HEK293 (cell line): ENCODE data around the gene PDCL2.

Source experiments
- CTCF ChIA-PET: fragments of 350-600 bp; formaldehyde crosslinking; extraction: SDS; loops from one replicate; lab custom pipeline; 2021; ENCODE audit warnings: antibody characterized with exemption; lab: Yijun Ruan, JAX
- POLR2A ChIA-PET: fragments of 300-600 bp; formaldehyde crosslinking; extraction: SDS; loops from one replicate; lab custom pipeline; 2020; ENCODE audit warnings: antibody characterized with exemption, inconsistent platforms; lab: Yijun Ruan, JAX
- H3K27ac ChIP-seq: fragments of 200-500 bp; sonication (Bioruptor generic); 2 replicates; pipeline ENCODE4 v1.5.1; 2014; ENCODE audit warnings: low read depth, low read length, control low read depth, inconsistent platforms; ENCODE audit errors: extremely low read depth
- H3K36me3 ChIP-seq, 2 experiments: fragments of 200-500 bp in 1 of 2; sonication (Bioruptor generic) in 1 of 2; 1 replicate in 1 of 2; 2 replicates in 1 of 2; pipeline ENCODE4 v1.5.1; 2014 to 2017; ENCODE audit warnings: inconsistent platforms in 2 of 2, low read length in 2 of 2; ENCODE audit not compliant: control insufficient read depth in 2 of 2, insufficient read depth in 1 of 2
- H3K4me1 ChIP-seq: fragments of 200-500 bp; sonication (Bioruptor generic); 2 replicates; pipeline ENCODE4 v1.5.1; 2014; ENCODE audit warnings: mild to moderate bottlenecking, low read length, inconsistent platforms; ENCODE audit not compliant: control insufficient read depth, insufficient read depth
- H3K4me3 ChIP-seq: 2 replicates; pipeline ENCODE4 v1.5.1; 2011; ENCODE audit warnings: low read depth, mild to moderate bottlenecking, control low read depth, low read length, moderate library complexity
- H3K9me3 ChIP-seq: fragments of 200-500 bp; sonication (Bioruptor generic); 2 replicates; pipeline ENCODE4 v1.5.1; 2014; ENCODE audit warnings: low read depth, low read length, inconsistent platforms; ENCODE audit not compliant: control insufficient read depth, insufficient read depth
- GLIS1 ChIP-seq: fragments of 450-650 bp; formaldehyde crosslinking; IDR thresholded peaks from 2 replicates; pipeline ENCODE4 v1.5.1; 2016; ENCODE audit warnings: missing biosample characterization, missing genetic modification characterization
- HOXD13 ChIP-seq: sonication (generic); formaldehyde crosslinking; IDR thresholded peaks from 2 replicates; pipeline ENCODE4 v1.8.0; 2022; ENCODE audit warnings: missing genetic modification reagents, borderline replicate concordance
- INSM2 ChIP-seq: fragments of 450-650 bp; formaldehyde crosslinking; IDR thresholded peaks from 2 replicates; pipeline ENCODE4 v1.5.1; 2016; ENCODE audit warnings: missing biosample characterization, missing genetic modification characterization
- KLF16 ChIP-seq: fragments of 450-650 bp; formaldehyde crosslinking; IDR thresholded peaks from 2 replicates; pipeline ENCODE4 v1.5.1; 2017; ENCODE audit warnings: missing biosample characterization, missing genetic modification characterization
- KLF8 ChIP-seq: fragments of 450-650 bp; formaldehyde crosslinking; IDR thresholded peaks from 2 replicates; pipeline ENCODE4 v1.5.1; 2016; ENCODE audit warnings: missing biosample characterization, missing genetic modification characterization
- PATZ1 ChIP-seq: fragments of 450-650 bp; formaldehyde crosslinking; IDR thresholded peaks from 2 replicates; pipeline ENCODE4 v1.5.1; 2016; ENCODE audit warnings: missing biosample characterization, missing genetic modification characterization
- PBX3 ChIP-seq: sonication (generic); formaldehyde crosslinking; IDR thresholded peaks from 2 replicates; pipeline ENCODE4 v1.8.1; 2022; ENCODE audit warnings: mild to moderate bottlenecking, moderate library complexity, missing genetic modification reagents
- SP2 ChIP-seq: fragments of 450-650 bp; formaldehyde crosslinking; IDR thresholded peaks from 2 replicates; pipeline ENCODE4 v1.5.1; 2016; ENCODE audit warnings: missing biosample characterization, missing genetic modification characterization
- SP7 ChIP-seq: fragments of 450-650 bp; formaldehyde crosslinking; IDR thresholded peaks from 2 replicates; pipeline ENCODE4 v1.5.1; 2016; ENCODE audit warnings: missing biosample characterization, missing genetic modification characterization
- ZBTB20 ChIP-seq: fragments of 450-650 bp; formaldehyde crosslinking; IDR thresholded peaks from 2 replicates; pipeline ENCODE4 v1.5.1; 2016; ENCODE audit warnings: missing biosample characterization, missing genetic modification characterization
- ZBTB6 ChIP-seq: fragments of 450-650 bp; formaldehyde crosslinking; IDR thresholded peaks from 2 replicates; pipeline ENCODE4 v1.5.1; 2017; ENCODE audit warnings: missing biosample characterization, missing genetic modification characterization
- ZFP3 ChIP-seq: fragments of 450-650 bp; formaldehyde crosslinking; IDR thresholded peaks from 2 replicates; pipeline ENCODE4 v1.5.1; 2016; ENCODE audit warnings: low read depth, missing biosample characterization, missing genetic modification characterization
- ZNF114 ChIP-seq: fragments of 450-650 bp; formaldehyde crosslinking; IDR thresholded peaks from 2 replicates; pipeline ENCODE4 v1.5.0; 2017; ENCODE audit warnings: missing biosample characterization, missing genetic modification characterization
- ZNF19 ChIP-seq: fragments of 450-650 bp; formaldehyde crosslinking; IDR thresholded peaks from 2 replicates; pipeline ENCODE4; 2016; ENCODE audit warnings: missing biosample characterization, missing genetic modification characterization, low read depth
- ZNF24 ChIP-seq: fragments of 450-650 bp; formaldehyde crosslinking; IDR thresholded peaks from 2 replicates; pipeline ENCODE4 v1.5.1; 2016; ENCODE audit warnings: missing biosample characterization, missing genetic modification characterization
- ZNF335 ChIP-seq: fragments of 450-650 bp; formaldehyde crosslinking; conservative IDR thresholded peaks from 2 replicates; pipeline ENCODE4 v1.5.1; 2016; ENCODE audit warnings: missing biosample characterization, missing genetic modification characterization
- ZNF341 ChIP-seq: fragments of 450-650 bp; formaldehyde crosslinking; IDR thresholded peaks from 2 replicates; pipeline ENCODE4; 2016; ENCODE audit warnings: low read depth, missing biosample characterization, missing genetic modification characterization
- ZNF513 ChIP-seq: fragments of 450-650 bp; IDR thresholded peaks from 2 replicates; pipeline ENCODE4 v1.5.1; 2018; ENCODE audit warnings: missing biosample characterization, missing genetic modification characterization
- ZNF561 ChIP-seq: fragments of 450-650 bp; IDR thresholded peaks from 2 replicates; pipeline ENCODE4 v1.5.1; 2018; ENCODE audit warnings: missing biosample characterization, missing genetic modification characterization, borderline replicate concordance
- ZNF571 ChIP-seq: fragments of 450-650 bp; formaldehyde crosslinking; IDR thresholded peaks from 2 replicates; pipeline ENCODE4 v1.5.0; 2017; ENCODE audit warnings: missing biosample characterization, missing genetic modification characterization
- ZNF580 ChIP-seq: fragments of 450-650 bp; formaldehyde crosslinking; IDR thresholded peaks from 2 replicates; pipeline ENCODE4 v1.5.1; 2016; ENCODE audit warnings: missing biosample characterization, missing genetic modification characterization
- ZNF610 ChIP-seq: fragments of 450-650 bp; formaldehyde crosslinking; IDR thresholded peaks from 2 replicates; pipeline ENCODE4 v1.5.1; 2016; ENCODE audit warnings: missing biosample characterization, missing genetic modification characterization, borderline replicate concordance
- ZNF707 ChIP-seq: fragments of 450-650 bp; formaldehyde crosslinking; IDR thresholded peaks from 2 replicates; pipeline ENCODE4 v1.5.1; 2016; ENCODE audit warnings: missing biosample characterization, missing genetic modification characterization
- ZNF843 ChIP-seq: fragments of 450-650 bp; formaldehyde crosslinking; IDR thresholded peaks from 2 replicates; pipeline ENCODE4 v1.5.1; 2016; ENCODE audit warnings: missing biosample characterization, missing genetic modification characterization
- ZSCAN18 ChIP-seq: fragments of 450-650 bp; formaldehyde crosslinking; IDR thresholded peaks from 2 replicates; pipeline ENCODE4 v1.5.1; 2016; ENCODE audit warnings: missing biosample characterization, missing genetic modification characterization
- ZSCAN30 ChIP-seq: fragments of 450-650 bp; IDR thresholded peaks from 2 replicates; pipeline ENCODE4 v1.5.1; 2018; ENCODE audit warnings: missing biosample characterization, mild to moderate bottlenecking, missing genetic modification characterization, moderate library complexity

The PDCL2 gene

GRCh38 chr4:55545641-55546505 lies 46.2 kb downstream of the PDCL2 start (continued):
- TF ChIP-seq PBX3, result no peak
- TF ChIP-seq ZNF561, result 0 out of 2 replicates have a peak, but pooled peaks have one; percentile 45
- TF ChIP-seq ZNF341 (tag by site-specific recombination), result 0 out of 2 replicates have a peak, but pooled peaks have one; percentile 13
- TF ChIP-seq SP2 (tag by site-specific recombination), result peak; percentile 50
- peak; percentile 52 for TF ChIP-seq ZNF335 (tag by site-specific recombination)
- peak; percentile 63; the same call in 1 of the 2 replicates for TF ChIP-seq KLF8 (tag by site-specific recombination)
- TF ChIP-seq ZNF19 (tag by site-specific recombination), result no peak
- peak; percentile 82 for TF ChIP-seq ZBTB6 (tag by site-specific recombination)
- no peak for TF ChIP-seq INSM2 (tag by site-specific recombination)
- peak; percentile 95 for TF ChIP-seq ZBTB20 (tag by site-specific recombination)
- no peak for TF ChIP-seq ZFP3
- TF ChIP-seq PATZ1 (tag by site-specific recombination), result peak; percentile 27; the same call in 1 of the 2 replicates
- no peak for TF ChIP-seq ZNF843 (tag by site-specific recombination)
- TF ChIP-seq ZNF24 (tag by site-specific recombination), result no peak

- Histone ChIP-seq H3K4me1 (no peaks in the 10 kb centered on the region), H3K4me3 (peak overlapping the region; percentile 66), H3K27ac (peak overlapping the region; percentile 84), H3K36me3 (peaks cover 0 to 3% of the 10 kb centered on the region in 2 experiments; a peak in 1 of 3 replicates), H3K9me3 (no peaks in the 10 kb centered on the region)
- POLR2A ChIA-PET, result interaction anchor here (0.7 to 2.4 kb wide), 4 partner anchors 90 to 205 kb away, joined by 3 to 14 read pairs (median 8); partner anchors contain the start of gene TMEM165
- CTCF ChIA-PET, result interaction anchor here (0.6 to 0.7 kb wide), 3 partner anchors 56 to 442 kb away, joined by 3 read pairs; no protein-coding TSS in a partner anchor
- TF ChIP-seq ZNF610 (no peak), ZNF580 (tag by site-specific recombination) (no peak), ZNF707 (no peak), ZSCAN18 (no peak), ZBTB6 (tag by site-specific recombination) (no peak), GLIS1 (tag by site-specific recombination) (no peak), HOXD13 (CRISPR knock-in tag) (no peak), ZNF513 (tag by site-specific recombination) (no peak), ZNF571 (no peak), ZNF114 (tag by site-specific recombination) (no peak), SP7 (tag by site-specific recombination) (peak; percentile 79), ZSCAN30 (tag by site-specific recombination) (no peak), KLF16 (tag by site-specific recombination) (no peak)
These were observed 46.9 kb downstream of the PDCL2 start for GRCh38 chr4:55545151-55545550.
